GM19438 (cell line): ENCODE measurements around the gene DYDC2.
"Not testable (repeated sequence)": the region's sequence is repeated elsewhere in the genome, so short reads cannot be mapped to it uniquely, and the experiment has no call there.

Experiments
- ATAC-seq: cut with Tn5 transposase; IDR thresholded peaks from one replicate; pipeline ENCODE4 v1.9.1; 2021; ENCODE audit warnings: low read depth; ENCODE audit not compliant: unreplicated experiment

Gene DYDC2

GRCh38 chr10:80411681-80412220 lies 55.2 kb downstream of the DYDC2 start:
- no peak for ATAC-seq

- no peak for ATAC-seq
Measured at GRCh38 chr10:80412486-80412885, 55.9 kb downstream of the DYDC2 start.

GRCh38 chr10:80413271-80413996 lies 56.9 kb downstream of the DYDC2 start:
- ATAC-seq, result no peak

GRCh38 chr10:80414142-80414895 lies 57.7 kb downstream of the DYDC2 start:
- ATAC-seq, result no peak

GRCh38 chr10:80415734-80416478 lies 59.3 kb downstream of the DYDC2 start:
- no peak for ATAC-seq

- no peak for ATAC-seq
Measured at GRCh38 chr10:80416479-80417098, 60.0 kb downstream of the DYDC2 start.

- not testable (repeated sequence) for ATAC-seq
Measured at GRCh38 chr10:80417256-80417655, 60.7 kb downstream of the DYDC2 start.
